ENCODE measurements around the gene MT4. TPM values are rescaled to one million over a fixed set of nuclear protein-coding genes. Genes with fewer than 3 reads are reported as not detected.
"Not testable (repeated sequence)": the region's sequence is repeated elsewhere in the genome, so short reads cannot be mapped to it uniquely, and the experiment has no call there.

MT4 gene
- total RNA-seq, 1 experiment from 2014 or later: not detected

DNA sequence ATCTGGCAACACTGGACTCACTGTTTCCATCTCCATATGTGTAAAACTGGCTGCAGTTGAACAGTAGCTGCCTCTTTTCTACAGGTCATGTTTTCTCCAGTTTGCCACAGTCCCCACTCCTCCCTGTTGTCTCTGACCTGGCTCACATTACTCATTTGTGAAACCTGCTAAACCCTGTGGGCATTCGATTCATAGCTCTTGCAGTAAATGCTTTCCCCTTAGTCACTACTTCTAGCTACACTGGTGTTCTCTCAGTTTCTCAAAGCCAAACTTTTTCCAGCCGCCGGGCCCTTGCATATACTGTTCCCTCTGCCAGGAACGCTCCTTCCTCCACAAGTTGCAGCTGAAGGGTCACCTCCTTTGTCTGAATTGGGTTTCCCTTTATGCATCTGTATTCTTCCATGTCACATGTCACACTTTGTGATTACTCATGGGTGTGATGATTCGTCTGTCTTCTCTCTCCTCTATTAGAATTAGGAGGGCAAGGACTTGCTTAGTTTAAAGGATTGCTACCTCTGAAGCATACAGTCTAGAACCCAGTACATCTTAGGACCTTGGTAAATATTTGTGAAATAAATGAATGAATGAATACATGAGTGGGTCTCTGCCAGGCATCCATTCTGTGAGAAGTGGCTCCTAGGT, 15.0 kb upstream of the MT4 start:
- Histone ChIP-seq H3K9me3 (no peaks in the 10 kb centered on the region), H3K36me3 (no peaks in the 10 kb centered on the region), H3K4me3 (no peak overlapping the region), H3K27me3 (no peaks in the 10 kb centered on the region)
- DNase-seq: peak; percentile 16

DNA sequence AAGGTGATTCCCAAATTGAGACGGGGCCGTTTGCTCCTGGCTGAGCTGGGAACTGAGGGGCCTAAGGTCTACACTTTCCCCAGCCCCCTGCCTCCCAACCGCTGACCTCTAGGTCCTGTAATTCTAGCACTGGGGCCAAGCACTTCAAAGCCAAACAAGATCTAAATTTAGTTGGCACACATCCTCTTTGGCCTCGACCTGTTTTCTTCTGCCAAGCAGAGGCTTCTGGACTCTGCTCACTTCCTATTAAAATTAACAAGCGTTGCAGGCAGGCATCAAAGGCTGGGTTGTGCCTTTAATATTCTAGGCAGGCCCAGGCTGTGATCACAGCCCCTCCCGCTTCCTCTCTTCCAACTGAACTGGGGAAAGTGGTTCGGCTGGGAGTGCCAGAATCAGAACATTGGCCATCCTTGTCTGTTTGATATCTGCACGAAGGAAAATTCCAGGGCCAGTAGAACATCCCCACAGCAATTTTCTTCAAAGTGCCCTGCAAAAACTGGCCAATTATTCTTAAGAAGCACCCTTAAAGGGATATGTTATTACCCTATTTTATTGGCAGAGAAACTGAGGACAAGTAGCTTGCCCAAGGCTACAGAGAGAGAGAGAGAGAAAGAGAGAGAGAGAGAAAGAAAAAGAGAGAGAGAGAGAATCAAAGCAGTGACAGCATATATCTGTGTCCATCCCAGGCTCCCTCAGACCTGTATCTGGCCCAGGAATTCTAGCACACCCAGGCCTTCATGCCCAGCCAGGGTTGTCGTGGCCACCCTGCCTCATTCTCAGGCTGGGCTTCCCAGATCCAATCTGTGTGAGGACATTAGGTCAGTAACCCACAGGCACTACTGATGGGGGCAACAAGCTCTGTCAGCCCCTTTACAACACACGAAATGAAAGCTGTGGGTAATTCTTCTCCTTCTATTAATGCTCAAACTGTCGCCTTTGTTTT, 12.8 kb upstream of the MT4 start:
- DNase-seq: peak; percentile 91
- H3K4me3 ChIP-seq: no peak overlapping the region
- no peaks in the 10 kb centered on the region for H3K36me3 ChIP-seq
- no peaks in the 10 kb centered on the region for H3K9me3 ChIP-seq
- H3K27me3 ChIP-seq: no peaks in the 10 kb centered on the region; the same call in 1 of the 2 replicates

DNA sequence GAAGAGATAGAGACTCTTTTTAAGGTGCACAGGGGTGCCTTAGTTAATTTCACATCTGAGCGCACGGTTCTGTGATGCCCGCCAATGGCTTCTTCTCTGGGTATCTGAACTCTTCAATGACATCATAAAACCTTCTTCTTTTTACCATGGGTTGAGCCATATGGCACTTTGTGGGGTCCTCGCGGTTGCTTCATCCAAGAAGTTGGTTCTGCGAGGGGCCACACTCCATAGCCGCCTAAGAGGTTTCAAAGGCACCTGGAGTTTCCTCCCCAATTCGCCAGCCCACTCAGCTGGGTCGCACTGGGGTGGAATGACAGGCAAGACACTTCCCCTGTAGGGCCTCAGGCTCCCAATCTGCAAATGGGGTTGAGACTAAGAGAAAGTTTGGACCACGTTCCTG, 10.4 kb upstream of the MT4 start:
- Histone ChIP-seq H3K36me3 (no peaks in the 10 kb centered on the region), H3K27me3 (no peaks in the 10 kb centered on the region; the same call in 1 of the 2 replicates), H3K4me3 (no peak overlapping the region), H3K9me3 (no peaks in the 10 kb centered on the region)
- no peak for DNase-seq

DNA sequence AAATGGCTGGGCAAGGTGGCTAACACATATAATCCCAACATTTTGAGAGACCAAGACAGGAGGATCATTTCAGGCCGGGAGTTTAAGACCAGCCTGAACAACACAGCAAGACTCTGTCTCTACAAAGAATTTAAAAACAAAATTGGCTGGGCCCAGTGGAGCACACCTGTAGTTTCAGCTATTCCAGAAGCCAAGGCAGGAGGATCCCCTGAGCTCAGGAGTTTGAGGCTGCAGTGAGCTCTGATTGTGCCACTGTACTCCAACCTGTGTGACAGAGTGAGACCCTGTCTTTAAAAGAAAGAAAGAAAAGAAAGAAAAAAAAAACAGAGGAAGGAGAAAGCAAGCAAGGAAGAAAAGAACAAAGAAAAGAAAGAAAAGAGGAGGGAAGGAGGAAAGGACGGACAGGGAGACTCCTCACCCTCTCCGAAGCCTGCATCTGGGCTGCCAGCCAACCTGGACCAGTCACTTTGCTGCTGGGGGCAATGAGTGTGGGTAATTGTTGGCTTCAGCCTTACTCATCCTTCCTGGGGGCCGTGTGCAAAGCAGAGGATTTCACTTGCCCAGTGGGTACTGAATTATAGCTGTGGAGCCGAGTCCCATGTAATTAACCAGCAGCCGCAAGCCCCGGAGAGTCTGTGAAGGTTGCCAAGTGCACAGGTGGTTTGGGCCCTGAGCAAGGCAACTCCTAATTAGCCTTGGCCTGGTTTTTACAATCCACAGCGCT, 6.7 kb upstream of the MT4 start:
- Histone ChIP-seq H3K4me3 (no peak overlapping the region), H3K36me3 (no peaks in the 10 kb centered on the region), H3K9me3 (no peaks in the 10 kb centered on the region), H3K27me3 (no peaks in the 10 kb centered on the region; the same call in 1 of the 2 replicates)
- peak; percentile 100 for DNase-seq

DNA sequence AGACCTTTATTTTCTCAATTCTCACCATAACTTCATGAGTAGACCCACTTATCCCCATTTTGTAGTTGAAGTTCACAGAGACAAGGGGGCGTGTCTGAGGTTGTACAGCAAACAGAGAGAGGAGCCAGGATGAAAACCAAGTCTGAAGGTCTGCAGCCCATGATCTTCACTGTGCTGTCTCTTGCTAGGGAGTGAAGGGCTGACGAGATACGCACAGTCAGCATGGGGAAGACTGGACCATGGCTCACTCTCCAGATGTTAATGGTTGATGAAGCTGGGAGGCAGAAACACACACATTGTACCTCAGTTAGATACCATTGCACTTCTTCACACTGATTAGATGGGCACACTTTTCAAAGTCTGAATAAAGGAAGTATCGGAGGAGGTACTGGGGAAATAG, 5.8 kb upstream of the MT4 start:
- no peaks in the 10 kb centered on the region for H3K9me3 ChIP-seq
- no peaks in the 10 kb centered on the region for H3K36me3 ChIP-seq
- no peaks in the 10 kb centered on the region; the same call in 1 of the 2 replicates for H3K27me3 ChIP-seq
- no peak for DNase-seq
- no peak overlapping the region for H3K4me3 ChIP-seq

DNA sequence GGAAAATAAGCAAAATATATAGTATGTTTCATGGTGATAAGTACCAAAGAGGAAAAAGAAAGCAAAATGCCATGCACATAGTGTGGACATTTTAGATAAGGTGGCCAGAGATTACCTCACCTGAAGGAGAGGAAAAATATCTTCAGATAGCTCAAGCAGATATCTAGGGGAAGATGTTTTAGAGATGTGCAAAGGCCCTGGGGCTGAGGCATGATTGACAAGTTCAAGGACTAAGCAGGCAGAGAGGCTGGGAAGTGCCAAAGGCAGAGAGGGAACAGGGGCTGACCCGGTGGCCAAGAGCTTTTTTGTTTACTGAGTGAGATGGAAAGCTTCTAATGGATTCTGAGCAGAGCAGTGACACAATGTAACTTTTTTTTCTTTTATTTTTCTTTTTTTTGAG, 4.4 kb upstream of the MT4 start:
- DNase-seq: no peak
- Histone ChIP-seq H3K9me3 (no peaks in the 10 kb centered on the region), H3K27me3 (no peaks in the 10 kb centered on the region; the same call in 1 of the 2 replicates), H3K4me3 (no peak overlapping the region), H3K36me3 (no peaks in the 10 kb centered on the region)

DNA sequence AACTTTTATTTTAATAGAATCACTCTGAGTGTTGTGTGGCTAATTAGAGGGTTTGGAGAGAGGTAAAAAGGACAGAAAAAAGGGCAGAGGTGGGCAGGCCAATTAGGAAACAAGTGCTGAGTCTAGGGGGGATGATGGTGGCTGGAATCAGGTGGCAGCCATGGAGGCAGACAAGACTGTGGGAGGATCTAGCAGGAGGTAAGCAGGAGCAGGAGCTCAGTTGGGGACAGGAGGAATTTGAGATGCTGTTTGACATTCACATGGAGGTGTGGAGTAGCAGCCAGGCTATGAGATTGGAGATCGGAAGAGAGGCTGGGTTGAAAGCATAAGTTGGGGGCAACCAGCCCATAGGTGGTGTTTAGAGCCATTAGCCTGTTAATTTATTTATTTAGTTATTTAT, 3.7 kb upstream of the MT4 start:
- Histone ChIP-seq H3K27me3 (no peaks in the 10 kb centered on the region; the same call in 1 of the 2 replicates), H3K36me3 (no peaks in the 10 kb centered on the region), H3K9me3 (no peaks in the 10 kb centered on the region), H3K4me3 (no peak overlapping the region)
- DNase-seq: no peak

DNA sequence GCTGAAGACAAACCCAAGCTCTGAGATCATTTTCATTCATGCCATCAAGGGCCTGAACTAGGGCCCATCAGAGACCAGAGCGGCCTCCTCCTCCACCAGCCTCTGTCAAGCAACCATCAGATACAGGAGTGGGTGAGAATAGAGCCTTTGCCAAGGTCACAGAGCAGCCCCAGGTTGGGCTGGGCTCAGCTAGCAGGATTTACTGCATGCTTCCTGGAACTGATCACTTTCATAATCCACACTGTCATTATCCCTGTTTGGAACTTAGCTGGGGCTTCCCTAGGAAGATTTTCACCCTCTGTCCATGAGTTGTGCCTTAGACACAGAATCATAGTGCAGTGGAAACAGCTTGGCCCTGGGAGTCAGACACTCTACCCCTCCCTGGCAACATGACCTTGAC, 5.1 kb downstream of the MT4 start:
- DNase-seq: no peak
- no peaks in the 10 kb centered on the region; the same call in 1 of the 2 replicates for H3K27me3 ChIP-seq
- no peaks in the 10 kb centered on the region for H3K36me3 ChIP-seq
- peaks cover 6% of the 10 kb centered on the region; the same call in 1 of the 2 replicates for H3K9me3 ChIP-seq
- no peak overlapping the region for H3K4me3 ChIP-seq

DNA sequence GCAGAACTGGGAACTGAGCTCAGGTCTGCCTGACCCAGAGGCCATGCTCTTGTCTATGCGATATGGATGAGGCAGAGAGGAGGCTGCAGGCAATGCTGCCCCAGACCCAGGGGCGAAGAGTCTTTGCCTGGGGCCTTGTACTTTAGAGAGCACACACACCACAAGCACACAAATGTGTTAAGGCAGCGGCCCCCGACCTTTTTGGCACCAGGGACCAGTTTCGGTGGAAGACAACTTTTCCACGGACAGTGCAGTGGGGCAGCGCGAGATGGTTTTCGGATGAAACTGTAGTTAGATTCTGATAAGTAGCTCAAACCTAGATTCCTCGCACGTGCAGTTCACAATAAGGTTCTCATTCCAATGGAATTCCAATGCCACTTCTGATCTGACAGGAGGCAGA, 6.7 kb downstream of the MT4 start:
- peaks cover 6% of the 10 kb centered on the region; the same call in 1 of the 2 replicates for H3K9me3 ChIP-seq
- H3K4me3 ChIP-seq: no peak overlapping the region
- DNase-seq: no peak
- no peaks in the 10 kb centered on the region; the same call in 1 of the 2 replicates for H3K27me3 ChIP-seq
- H3K36me3 ChIP-seq: no peaks in the 10 kb centered on the region

DNA sequence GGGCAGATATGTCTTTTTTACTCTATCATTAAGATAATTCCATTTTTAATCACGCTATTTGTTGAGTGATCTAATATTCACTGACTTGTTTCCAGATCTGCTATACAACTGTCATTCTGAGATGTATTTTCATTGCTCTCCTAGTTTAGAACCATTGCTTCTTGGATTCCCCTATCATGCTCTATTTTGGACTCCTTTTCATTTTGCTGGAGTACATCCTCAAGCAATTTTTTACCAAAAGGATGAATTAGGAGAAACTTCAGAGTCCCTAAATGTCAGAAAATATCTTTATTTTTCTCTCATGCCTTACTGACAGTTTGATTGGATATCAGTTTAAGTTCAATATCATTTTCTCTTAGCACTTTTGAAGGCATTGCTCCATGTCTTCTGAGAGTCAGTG, 9.8 kb downstream of the MT4 start:
- H3K27me3 ChIP-seq: no peaks in the 10 kb centered on the region
- DNase-seq: no peak
- H3K4me3 ChIP-seq: no peak overlapping the region
- peaks cover 6% of the 10 kb centered on the region; the same call in 1 of the 2 replicates for H3K9me3 ChIP-seq
- H3K36me3 ChIP-seq: no peaks in the 10 kb centered on the region

DNA sequence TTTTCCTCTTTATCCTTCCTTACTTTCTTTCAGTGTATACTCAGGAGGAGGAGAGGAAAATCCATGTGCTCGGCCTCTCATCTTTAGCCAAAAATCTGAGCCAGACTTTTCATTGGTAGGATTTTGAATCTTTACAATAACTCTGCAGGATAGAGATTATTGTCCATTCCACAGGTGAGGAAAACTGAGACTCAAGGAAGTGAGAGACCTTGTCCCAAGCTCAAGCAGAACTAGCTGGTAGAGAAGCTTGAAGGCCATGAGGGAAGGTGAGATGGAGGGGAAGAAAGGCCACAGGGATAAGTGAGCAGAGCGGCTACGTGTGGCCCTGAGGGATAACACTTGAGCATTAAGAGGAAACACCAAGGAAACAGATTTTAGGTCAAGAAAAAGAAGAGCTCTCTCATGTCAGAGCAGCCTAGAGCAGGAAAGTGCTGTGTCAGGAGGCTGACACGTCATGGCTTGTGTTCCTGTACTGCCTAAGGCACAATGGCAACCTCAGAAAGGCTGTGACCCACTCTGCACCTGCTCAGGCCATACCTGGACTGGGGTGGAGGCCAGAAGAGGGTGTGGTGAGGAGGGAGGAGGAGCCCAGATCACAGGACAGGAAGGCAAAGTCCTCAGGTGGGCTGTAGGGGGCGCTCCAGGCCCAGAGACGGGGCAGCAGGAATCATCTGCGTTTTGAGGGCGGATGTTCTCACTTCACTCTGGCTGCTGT, 11.9 kb downstream of the MT4 start:
- Histone ChIP-seq H3K9me3 (peaks cover 6% of the 10 kb centered on the region; the same call in 1 of the 2 replicates), H3K27me3 (no peaks in the 10 kb centered on the region), H3K36me3 (no peaks in the 10 kb centered on the region), H3K4me3 (no peak overlapping the region)
- DNase-seq: peak; percentile 52

DNA sequence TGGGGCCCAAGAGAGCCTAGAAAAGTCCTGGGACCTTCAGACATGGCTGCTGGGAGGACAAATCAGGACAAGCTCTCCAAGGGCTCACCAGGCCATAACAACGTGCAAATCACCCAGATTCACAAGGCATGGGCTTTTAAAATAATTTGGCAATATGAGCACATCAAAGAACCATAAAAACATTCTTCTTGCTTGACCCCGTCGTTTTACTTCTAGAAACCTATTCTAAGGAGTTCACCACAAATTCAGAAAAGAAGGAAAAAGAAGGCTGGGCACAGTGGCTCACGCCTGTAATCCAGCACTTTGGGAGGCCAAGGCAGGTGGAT, 12.4 kb downstream of the MT4 start:
- H3K9me3 ChIP-seq: peaks cover 6% of the 10 kb centered on the region; the same call in 1 of the 2 replicates
- H3K4me3 ChIP-seq: no peak overlapping the region
- no peak for DNase-seq
- H3K36me3 ChIP-seq: no peaks in the 10 kb centered on the region
- H3K27me3 ChIP-seq: no peaks in the 10 kb centered on the region

DNA sequence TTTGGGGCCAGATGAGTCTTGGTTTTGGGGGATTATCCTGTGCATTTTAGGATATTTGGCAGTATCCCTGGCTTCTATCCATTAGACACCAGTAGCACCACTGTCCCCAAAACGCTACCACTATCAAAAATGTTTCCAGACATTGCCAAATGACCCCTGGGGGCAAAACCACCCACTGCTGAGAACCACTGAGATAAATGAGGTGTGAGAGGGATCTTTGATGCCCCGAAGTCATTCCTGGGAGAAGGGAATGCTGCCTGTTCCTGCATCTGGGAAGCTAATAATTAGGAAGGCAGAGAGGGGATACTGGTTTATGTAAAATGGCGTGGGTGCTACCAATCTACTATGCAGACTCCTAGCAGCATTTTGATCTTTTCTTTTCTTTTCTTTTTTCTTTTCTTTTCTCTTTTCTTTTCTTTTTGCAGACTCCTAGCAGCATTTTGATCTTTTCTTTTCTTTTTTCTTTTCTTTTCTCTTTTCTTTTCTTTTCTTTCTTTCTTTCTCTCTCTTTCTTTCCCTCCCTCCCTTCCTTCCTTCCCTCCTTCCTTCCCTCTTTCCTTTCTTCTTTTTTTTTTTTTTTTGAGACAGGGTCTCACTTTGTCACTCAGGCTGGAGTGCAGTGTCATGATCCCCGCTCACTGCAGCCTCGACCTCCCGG, 15.6 kb downstream of the MT4 start:
- Histone ChIP-seq H3K4me3 (no peak overlapping the region), H3K36me3 (no peaks in the 10 kb centered on the region), H3K27me3 (no peaks in the 10 kb centered on the region), H3K9me3 (no peaks in the 10 kb centered on the region)
- DNase-seq: no peak

DNA sequence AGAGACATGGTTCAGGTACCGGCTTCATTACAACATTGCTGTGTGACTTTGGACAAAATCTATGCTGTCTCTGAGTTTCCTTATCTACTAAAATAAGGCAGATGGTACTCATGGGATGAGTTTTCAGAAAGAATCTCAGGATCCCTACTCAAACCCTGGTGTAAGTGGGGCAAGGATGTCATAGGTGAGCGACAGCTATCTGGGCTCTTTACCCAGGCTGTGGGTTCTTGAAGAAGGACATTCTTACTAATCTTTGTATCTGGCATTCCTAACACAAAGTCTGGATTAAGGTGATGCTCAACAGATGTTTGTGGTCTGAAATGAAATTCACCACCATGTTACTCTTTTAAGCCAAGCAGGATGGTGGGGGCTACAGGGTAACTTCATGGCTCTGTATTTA, 18.0 kb downstream of the MT4 start:
- H3K4me3 ChIP-seq, H3K27me3 ChIP-seq, H3K36me3 ChIP-seq, DNase-seq, H3K9me3 ChIP-seq: not testable (repeated sequence)

DNA sequence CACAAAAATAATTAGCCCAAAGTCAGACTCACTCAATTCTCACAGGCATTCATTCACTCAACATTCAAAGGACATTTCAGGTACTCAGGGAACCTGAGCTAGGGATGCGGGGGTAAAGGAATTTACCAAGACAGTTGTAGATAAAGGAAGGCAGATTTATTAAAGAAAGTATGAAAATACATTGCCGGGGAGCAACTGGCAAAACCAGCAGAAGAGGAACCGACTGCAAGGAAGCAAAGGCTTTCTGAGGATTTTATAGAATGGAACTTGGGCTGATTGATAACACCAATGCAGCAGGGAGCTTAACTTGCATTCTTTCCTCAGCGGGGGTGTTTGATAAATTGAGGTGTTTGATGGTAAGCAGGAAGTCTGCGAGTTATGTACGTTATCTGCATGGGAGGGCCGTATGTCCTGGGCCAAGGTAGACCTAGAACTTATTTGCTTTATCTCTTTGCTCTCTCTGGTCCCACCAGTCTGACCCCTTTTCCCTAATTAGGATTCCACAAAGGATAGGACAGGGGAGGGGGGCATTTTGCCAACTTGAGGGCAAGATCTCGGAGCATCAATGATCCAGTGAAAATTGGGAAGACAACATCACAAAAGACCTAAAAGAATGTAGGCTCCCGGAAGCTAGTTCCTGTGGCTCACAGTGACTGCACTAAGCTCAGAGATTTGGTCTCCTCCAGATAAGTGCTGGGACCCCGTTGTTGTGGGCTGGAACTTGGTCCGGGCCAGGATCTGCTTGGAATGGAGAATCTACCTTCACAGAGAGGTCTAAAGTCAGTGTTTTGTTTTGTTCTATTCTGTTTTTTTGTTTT, 18.7 kb downstream of the MT4 start:
- peaks cover 2% of the 10 kb centered on the region; the same call in 1 of the 2 replicates for H3K27me3 ChIP-seq
- H3K9me3 ChIP-seq: no peaks in the 10 kb centered on the region

More for the DNA sequence above, 18.7 kb downstream of the MT4 start:
- no peak for DNase-seq
- Histone ChIP-seq H3K4me3 (no peak overlapping the region), H3K36me3 (no peaks in the 10 kb centered on the region)
